DMS53 treated with DMSO at 0.1 percent for 48 hours (cell line): ENCODE measurements around the gene MCF2L.
"Not testable (repeated sequence)": the region's sequence is repeated elsewhere in the genome, so short reads cannot be mapped to it uniquely, and the experiment has no call there.

Source experiments
- DNase-seq: peaks from one replicate; lab custom pipeline; 2025; ENCODE audit not compliant: unreplicated experiment; lab: John Stamatoyannopoulos, UW

MCF2L gene

DNA sequence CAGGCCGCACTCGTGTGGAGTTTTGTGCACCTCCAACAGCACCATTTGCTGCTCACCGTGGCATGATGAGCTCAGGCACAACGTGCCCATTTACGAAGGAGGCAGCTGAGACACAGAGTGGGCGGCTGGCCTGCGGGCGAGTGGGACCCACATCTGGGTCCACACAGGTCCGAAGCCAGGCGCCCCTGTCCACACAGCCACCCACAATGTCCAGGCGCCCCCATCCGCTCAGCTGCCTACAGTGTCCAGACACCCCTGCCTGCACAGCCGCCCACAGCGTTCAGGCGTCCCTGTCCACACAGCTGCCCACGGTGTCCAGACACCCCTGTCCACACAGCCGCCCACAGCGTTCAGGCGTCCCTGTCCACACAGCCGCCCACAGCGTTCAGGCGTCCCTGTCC lies 94.1 kb downstream of the MCF2L start:
- no peak for DNase-seq

DNA sequence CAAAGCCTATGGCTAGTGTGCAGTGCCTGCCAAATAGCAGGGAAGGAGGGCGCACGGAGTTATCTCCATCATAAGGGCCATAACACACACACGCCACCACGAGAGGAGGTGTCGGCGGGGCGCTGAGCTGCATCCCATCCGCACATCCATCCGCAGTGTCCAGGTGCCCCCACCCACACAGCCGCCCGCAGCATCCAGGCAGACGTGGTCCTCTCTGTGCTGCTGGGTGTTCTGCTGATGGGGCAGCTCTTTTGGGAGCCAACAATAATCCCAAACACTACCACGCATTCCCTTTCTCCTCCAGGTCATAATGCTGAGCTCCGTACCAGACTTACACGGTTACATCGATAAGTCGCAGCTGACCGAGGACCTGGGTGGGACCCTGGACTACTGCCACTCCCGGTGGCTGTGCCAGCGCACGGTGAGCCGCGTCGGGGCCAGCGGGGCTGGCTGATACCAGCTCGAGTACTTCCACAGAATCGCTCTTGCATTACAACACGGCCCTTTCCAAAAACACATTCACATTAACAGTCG lies 95.1 kb downstream of the MCF2L start:
- no peak for DNase-seq

DNA sequence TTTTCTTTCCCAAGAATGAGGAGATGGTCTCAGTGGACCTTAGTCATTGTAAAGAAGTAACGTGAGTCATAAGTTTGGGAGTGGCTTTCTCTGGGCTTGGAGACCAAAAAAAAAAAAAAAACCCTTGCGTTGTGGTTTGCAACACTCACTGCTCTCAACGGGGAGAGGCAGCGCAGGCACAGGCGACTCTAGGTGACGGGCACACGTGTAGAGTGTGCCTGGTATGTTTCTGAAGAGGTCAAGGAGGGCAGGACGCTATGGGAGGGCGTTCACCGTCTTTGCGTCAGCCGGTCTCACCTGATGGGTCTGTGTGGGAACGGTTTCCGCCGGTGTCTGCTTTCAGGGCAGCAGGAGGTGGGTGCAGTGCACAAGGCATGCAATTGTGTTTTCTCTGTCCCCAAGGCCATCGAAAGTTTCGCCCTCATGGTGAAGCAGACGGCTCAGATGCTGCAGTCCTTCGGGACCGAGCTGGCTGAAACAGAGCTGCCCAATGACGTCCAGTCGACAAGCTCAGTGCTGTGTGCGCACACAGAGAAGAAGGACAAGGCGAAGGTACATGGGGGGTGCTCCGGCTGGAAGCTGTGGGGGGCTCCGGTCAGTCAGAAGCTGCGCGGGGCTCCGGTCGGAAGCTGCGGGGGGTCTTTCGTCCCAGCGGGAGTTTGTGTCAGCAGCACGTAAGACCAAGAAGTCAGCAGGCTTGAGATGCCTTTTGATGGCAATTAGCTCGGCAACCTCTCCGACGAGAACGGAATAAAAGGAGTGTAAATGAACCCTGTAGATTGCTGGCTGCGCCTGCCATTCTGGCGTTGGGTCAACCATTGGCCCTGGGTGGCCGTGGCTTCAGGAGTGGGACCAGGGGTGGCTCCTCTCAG lies 95.8 kb downstream of the MCF2L start:
- no peak for DNase-seq

DNA sequence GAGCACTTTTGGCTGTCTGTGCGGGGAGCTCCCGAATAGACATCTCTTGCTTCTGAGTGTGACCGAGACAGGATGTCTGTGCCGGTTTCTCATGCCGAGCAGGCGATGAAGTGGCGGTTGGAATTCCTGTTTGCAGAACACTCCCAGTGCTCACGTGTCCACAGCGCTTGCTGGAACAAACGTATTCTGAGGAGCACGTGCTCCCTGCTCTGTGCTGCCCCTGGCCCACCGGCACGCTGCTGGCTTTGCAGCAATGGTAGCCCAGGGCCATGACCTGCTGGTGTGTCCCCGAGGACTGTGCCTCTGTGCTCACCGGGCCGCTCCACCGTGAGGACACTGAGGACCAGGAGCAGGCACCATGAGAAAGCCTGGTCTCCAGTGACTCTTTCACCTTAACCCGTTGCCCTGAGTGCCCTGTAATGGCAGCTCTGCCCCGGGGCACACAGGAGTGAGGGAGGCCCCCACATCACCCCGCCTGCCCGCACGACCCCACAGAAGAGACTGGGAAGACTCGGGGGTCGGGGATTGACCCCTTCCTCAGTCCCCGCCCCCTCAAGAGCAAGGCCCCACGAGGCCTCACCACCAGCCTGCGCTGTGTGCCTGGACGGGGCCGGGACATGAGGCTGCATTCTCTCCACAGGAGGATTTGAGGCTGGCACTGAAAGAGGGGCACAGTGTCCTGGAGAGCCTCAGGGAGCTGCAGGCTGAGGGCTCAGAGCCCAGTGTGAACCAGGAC lies 96.6 kb downstream of the MCF2L start:
- DNase-seq: no peak

DNA sequence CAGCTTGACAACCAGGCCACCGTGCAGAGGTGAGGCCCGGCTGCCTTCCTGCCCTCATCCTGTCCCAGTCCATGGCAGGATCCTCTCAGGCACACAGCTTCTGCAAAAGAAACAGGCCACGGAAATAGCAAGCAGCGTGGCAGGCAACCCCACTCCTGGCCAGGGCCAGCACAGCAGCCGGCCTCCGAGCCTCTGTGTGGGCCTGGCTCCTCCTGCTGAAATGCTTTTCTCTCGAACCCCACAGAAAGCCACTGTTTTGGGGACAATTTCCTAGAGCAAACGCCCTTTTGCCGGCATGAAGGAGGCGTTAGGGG lies 97.1 kb downstream of the MCF2L start:
- DNase-seq: no peak

DNA sequence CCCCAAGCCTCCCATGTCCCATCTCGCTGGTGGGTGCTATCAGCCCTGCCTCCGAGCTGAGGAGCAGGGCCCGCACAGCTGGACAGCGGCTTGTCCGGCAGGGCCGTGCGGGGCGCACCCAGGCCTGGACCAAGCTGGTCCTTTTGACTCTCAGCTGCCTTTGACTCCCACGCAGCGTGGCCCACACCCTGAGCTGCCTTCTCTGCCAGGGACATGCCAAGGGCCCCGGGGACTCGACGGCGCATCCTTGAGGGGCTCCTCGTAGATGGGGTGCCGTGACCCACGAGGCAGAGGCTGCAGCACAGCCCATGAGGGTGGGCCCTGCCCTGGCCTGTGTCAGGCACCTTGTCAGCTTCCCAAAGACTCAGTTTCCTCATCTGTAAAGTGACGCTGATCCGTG lies 97.7 kb downstream of the MCF2L start:
- no peak for DNase-seq

DNA sequence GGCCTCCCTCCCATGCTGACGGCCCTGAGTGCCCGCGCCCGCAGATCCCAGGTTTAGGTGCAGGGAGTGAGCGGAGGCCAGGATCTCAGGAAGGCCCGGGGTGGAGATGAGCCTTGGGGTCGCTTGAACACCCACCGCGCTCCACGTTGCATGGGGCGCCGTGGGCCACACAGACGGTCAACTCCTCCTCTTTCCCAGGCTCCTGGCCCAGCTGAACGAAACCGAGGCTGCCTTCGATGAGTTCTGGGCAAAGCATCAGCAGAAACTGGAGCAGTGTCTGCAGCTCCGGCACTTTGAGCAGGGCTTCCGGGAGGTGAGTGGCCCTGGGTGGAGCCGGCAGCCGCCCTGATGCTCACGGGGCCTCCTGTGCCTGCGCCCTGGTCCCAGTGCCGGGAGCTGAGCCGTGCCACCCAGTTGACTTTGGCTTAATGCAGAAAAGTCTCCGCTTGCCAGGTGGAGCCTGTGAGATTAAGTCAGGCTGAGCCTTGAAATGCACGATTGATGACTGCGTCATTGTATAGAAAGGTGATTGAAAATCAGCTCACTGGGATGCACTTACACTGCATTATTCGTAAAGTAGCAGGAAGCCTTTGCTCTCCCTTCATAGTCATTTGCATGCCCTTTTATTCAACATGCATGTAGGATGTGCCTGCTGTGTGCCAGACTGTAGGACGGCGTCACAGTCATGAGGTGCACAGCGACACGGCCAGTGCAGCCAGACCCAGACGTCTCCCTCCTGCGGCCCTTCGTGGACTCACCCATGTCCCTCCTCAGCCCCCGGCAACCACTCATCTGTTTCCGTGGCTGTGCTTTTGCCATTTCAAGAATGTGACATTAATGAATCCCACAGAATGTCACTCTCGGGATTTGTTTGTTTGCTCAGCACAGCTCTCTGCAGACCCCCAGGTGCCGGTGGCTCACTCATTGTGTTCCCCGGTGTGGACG lies 101.1 kb downstream of the MCF2L start:
- no peak for DNase-seq

DNA sequence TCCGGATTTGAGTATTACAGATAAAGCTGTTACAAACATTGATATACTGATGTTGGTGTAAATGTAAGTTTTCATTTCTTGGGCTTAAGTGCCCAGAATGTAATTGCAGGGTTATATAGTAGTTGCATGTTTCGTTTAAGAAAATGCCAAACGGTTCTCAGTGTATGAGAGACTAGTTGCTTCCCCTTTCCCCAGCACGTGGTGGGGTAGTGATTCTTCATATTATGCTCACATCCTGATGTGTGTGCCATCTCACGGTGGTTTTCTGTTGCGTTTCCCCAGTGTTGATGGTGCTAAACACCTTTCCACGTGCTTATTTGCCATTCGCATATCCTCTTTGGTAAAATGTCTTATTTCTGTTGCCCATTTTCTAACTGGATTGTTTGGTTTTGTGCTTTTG lies 101.8 kb downstream of the MCF2L start:
- DNase-seq: no peak

DNA sequence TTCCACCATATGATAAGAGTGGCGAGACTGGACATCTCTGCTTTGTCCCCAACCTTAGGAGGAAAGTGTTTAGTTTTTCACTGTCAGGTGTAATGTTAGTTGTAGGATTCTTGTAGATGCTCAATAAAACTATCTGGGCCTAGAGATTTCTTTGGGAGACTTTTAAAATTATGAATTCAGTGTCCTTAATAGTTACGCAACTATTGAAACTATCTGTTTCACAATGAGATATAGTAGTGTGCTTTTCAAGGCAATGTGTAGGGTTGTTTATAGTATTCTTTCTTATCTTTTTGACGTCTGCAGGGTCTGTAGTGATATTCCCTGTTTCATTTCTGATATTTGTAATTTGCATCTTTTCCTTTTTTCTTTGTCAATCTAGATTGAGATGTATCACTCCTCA lies 103.4 kb downstream of the MCF2L start:
- no peak for DNase-seq

DNA sequence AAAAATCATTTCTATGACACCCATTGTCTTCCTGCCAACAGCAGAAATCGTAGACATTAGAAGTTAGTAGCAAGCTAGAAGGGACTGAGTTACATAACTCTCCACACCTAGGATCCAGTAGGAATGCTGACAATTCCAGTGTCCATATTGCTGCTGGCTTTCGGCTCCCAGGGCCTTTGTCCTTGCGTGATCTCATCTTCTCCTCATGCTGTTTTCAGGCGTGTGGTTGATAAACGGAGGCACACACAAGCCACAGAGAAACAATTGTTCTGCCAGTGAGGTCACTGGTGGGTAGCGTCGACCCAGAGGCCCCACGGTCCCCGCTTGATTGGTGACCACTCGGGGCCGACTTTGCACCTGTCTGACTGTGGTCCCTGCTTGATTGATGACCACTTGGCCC lies 104.9 kb downstream of the MCF2L start:
- DNase-seq: no peak

DNA sequence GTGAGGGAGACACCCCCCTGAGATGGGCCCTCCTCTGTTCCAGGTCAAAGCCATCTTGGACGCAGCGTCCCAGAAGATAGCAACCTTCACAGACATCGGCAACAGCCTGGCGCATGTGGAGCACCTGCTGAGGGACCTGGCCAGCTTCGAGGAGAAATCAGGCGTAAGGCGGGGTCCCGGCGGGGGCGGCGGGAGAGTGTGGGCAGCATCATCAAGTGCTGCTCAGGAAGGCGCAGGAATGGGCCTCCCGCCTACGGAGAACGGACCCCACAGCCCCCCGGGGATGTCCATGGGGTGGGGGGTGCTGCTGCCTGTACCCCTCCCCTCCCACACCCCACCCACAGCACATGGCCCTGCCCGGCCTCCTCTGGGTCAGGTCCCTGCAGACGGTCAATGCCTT lies 105.4 kb downstream of the MCF2L start:
- DNase-seq: no peak

DNA sequence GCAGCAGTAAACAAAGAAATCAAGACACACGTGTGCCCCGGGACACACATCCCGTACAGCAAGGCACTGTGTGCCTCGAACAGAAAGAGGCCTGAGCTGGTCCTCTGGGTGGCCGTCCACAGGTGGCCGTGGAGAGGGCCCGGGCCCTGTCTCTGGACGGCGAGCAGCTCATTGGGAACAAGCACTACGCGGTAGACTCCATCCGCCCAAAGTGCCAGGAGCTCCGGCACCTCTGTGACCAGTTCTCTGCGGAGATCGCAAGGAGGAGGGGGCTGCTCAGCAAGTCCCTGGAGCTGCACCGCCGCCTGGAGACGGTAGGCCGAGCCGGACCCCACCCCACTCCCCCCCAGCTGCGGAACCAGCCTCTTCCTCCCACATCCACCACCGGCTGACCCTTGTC lies 105.9 kb downstream of the MCF2L start:
- no peak for DNase-seq

DNA sequence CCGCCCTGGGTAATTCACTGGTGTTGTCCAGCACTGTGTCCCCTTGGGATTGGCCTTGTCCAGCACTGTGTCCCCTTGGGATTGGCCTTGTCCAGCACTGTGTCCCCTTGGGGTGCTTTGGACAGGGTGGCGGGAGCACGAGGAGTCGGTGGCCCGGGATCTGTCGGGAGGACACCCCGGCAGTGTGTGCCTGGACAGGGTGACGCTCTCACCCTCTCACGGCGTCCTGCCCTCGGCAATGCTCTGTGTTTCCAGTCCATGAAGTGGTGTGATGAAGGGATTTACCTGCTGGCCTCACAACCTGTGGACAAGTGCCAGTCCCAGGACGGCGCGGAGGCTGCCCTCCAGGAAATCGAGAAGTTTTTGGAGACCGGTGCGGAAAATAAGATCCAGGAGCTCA lies 106.7 kb downstream of the MCF2L start:
- DNase-seq: no peak

DNA sequence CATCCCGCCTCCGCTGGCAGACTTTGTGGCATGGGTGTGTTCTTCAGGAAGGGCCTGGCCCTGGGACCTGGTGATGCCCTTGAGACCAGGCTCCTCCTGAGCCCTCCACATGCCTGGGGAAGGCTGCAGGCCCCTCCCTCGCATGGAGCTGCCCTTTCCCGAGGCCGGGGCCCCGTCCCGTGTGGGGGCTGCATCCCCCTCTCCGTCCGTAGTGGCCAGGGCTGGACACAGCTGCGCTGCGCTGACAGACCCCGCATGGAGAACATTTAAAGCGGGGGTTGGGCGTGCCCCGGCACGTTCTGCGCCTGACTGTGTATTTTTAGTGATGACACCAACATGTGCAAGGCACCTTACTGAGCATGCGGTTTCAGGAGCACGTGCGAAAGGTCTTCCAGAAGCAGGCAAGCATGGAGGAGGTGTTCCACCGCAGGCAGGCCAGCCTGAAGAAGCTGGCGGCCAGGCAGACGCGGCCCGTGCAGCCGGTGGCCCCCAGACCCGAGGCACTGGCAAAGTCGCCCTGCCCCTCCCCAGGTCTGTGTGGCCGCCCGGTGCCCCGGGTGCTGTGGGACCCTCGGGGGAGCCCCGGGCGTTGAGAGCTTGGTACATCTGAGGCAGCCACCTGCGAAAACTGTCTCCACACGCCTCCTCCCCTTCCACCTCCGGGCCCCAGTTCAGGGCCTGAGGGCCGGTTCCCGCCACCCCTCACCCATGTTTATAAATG lies 107.8 kb downstream of the MCF2L start:
- no peak for DNase-seq

DNA sequence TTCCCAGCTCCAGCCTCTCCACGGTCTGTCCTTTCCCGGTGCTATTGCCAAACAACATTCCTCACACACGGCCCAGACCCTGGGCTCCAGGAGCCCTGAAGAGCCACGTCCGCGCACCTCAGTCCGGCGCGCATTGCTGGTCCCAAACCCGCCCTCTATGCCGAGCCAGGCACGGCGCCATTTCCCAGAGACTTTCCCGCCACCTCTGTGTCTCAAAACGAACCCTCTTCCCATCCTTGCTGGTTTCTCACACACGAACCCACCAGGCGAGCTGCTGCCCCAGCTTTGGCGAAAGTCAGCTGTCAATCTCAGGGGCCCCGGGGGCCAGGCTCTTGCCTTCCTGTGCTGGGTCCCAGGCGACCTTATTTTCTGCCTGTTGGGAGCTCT lies 108.5 kb downstream of the MCF2L start:
- DNase-seq: no peak

DNA sequence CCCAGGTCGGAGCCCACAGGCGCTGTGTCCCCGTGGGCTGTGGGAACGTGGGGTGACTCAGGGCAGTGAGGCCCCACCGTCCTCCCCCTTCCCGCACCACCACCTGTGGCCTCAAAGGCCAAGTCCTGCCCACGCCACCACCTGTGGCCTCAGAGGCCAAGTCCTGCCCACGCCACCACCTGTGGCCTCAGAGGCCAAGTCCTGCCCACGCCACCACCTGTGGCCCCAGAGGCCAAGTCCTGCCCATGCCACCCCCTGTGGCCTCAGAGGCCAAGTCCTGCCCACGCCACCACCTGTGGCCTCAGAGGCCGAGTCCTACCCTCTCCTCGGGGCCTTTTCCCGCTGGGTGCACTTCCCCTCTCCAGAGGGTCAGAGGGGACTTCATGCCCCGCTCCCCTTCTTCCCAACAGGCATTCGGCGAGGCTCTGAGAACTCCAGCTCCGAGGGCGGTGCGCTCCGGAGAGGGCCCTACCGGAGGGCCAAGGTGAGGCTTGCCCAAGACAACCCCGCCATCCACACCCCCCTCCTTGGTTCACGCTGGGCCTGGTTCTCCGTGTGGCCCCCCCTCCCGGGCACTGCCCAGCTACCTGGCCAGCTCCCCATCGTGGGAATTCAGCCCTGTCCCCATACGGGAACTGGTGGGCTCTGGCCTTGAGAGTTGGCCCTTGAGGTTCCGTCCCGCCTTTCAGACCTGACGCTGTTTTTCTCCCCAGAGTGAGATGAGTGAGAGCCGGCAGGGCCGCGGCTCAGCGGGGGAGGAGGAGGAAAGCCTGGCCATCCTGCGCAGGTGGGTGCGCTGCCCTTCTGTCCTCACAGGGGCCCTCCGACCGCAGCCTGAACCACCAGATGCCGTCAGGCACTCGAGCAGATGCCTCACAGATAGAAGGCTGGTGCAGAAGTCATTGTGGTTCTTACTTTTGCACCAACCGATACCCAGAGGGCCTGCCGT lies 109.2 kb downstream of the MCF2L start:
- no peak for DNase-seq

DNA sequence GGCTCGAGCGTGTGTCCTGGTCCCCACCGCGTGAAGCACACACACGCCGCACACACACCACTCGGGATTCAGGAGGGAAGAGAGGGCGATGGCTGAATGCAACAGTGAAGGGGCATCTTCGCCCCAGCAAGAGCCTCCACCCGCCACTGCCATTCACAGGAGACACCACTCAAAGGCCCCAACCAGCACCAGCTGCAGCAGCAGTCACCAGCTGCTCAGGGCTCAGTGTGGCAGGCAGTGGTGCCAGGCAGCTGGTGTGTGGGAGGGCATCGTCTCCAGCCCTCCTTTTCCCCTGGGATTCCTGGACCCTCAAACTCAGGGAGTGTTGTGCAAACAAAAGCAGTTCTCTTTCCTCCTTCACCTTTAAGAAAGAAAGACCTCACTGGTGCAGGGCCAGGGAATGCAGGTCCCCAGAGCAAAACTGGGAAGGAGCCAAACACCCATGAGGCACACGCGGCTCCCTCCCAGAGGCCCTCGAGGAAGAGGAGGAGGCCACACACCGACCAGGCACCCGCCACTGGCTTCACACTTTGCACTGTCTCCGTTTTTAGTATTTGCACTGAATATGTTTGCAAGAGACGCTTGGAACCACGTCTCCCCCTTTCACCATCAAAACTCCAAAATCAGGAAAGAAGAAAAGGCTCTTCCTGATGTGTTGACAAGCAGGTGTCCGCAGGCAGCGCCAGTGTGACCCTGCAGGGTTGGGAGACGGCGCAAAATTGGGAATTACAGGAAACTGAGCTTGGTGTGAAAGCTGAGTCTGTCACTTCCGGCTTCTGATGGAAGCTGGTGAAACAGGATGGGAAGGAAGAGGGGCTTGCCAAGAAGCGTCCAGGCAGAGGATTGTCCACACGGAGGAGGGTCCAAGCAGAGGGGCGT lies 110.1 kb downstream of the MCF2L start:
- DNase-seq: no peak

DNA sequence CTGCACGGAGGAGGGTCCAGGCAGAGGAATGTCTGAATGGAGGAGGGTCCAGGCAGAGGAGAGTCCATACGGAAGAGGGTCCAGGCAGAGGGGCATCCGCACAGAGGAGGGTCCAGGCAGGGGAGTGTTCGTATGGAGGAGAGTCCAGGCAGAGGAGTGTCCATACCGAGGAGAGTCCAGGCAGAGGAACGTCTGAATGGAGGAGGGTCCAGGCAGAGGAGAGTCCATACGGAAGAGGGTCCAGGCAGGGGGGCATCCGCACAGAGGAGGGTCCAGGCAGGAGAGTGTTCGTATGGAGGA lies 110.7 kb downstream of the MCF2L start:
- not testable (repeated sequence) for DNase-seq

DNA sequence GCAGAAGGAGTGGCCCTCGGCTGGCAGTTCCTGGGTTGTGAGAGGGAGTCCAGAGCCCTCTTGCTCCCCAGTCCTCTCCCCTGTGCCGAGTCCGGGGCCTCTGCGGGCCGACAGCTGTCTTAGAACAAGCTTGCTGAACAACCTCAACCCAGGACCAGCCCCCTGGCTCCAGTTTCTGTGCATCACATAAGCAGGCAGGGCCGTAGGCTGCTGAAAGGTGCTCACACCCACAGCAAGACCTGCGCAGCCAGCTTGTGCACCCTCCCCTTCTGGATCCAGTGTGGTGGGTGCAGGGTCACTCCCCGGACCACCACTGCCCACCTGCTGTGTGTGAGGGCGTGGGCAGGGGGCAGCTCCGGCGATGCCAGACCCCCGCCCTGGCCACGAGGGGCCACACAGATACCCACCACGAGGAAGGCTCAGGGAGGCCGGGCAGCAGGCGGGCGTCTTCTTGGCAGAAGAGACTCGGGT lies 111.4 kb downstream of the MCF2L start:
- no peak for DNase-seq
